ENCODE results near the gene FYCO1.

- TF ChIP-seq TCF3 (IDR thresholded peaks at IDR 0.05; ENCODE audit: borderline replicate concordance, insufficient read depth, low read depth, low read length) (no peak), CTCF (IDR thresholded peaks at IDR 0.05 in 2 of 3, conservative IDR thresholded peaks at IDR 0.05 in 1 of 3; ENCODE audit: control insufficient read depth in 2 of 3, extremely low read depth in 1 of 3, insufficient read depth in 1 of 3, low read depth in 3 of 3, low read length in 3 of 3) (no peak), TCF12 (IDR thresholded peaks at IDR 0.05; ENCODE audit: low read depth, low read length) (no peak), SPI1 (IDR thresholded peaks at IDR 0.05; ENCODE audit: borderline replicate concordance, insufficient read depth, low read depth, low read length) (no peak), NR2C2 (IDR thresholded peaks at IDR 0.05; ENCODE audit: borderline replicate concordance, control insufficient read depth, insufficient read length, low read depth) (no peak), SIN3A (IDR thresholded peaks at IDR 0.05; ENCODE audit: low read depth, low read length) (no peak), MYC (IDR thresholded peaks at IDR 0.05; ENCODE audit: insufficient read depth, insufficient read length, insufficient replicate concordance, low read length, severe bottlenecking) (no peak), HDAC6 (IDR thresholded peaks at IDR 0.05; ENCODE audit: unreplicated experiment) (no peak), PBX3 (IDR thresholded peaks at IDR 0.05; ENCODE audit: insufficient replicate concordance, low read depth, low read length) (no peak)
These were observed 27.5 kb upstream of the FYCO1 start for GRCh38 chr3:46022909-46023785.

Data from GM12878 (cell line).